GM23248 (cell line): ENCODE results near the gene ZSCAN2. TPM values are rescaled to one million over a fixed set of nuclear protein-coding genes. Genes with fewer than 3 reads are reported as not detected.
"Not testable (repeated sequence)": the region's sequence is repeated elsewhere in the genome, so short reads cannot be mapped to it uniquely, and the experiment has no call there.

ENCODE experiments used
- DNase-seq: peaks from one replicate; pipeline ENCODE4 v3.0.0-alpha.2; 2015
- H2AFZ ChIP-seq: fragments of 200-600 bp; sonication (generic); 2 replicates; pipeline ENCODE4 v1.6.1; 2016; ENCODE audit warnings: antibody characterized with exemption
- H3F3A ChIP-seq: fragments of 200-600 bp; sonication (generic); 2 replicates; pipeline ENCODE4 v1.6.1; 2016; ENCODE audit warnings: mild to moderate bottlenecking, antibody characterized with exemption, mixed run types; ENCODE audit not compliant: insufficient read depth
- H3K27ac ChIP-seq: fragments of 200-600 bp; sonication (generic); 2 replicates; pipeline ENCODE4 v1.5.1; 2016; ENCODE audit warnings: mild to moderate bottlenecking
- H3K27me3 ChIP-seq: fragments of 200-600 bp; sonication (generic); replicated peaks from 2 replicates; pipeline ENCODE4 v1.6.1; 2016; ENCODE audit warnings: mild to moderate bottlenecking; ENCODE audit not compliant: insufficient read depth
- H3K36me3 ChIP-seq: fragments of 200-600 bp; sonication (generic); 2 replicates; pipeline ENCODE4 v1.6.1; 2016; ENCODE audit warnings: low read depth, mild to moderate bottlenecking
- H3K4me1 ChIP-seq: fragments of 200-600 bp; sonication (generic); 2 replicates; pipeline ENCODE4 v1.6.1; 2016; ENCODE audit warnings: mild to moderate bottlenecking; ENCODE audit not compliant: insufficient read depth
- H3K4me2 ChIP-seq: fragments of 200-600 bp; sonication (generic); one replicate; pipeline ENCODE4 v1.6.1; 2016; ENCODE audit warnings: mild to moderate bottlenecking; ENCODE audit not compliant: unreplicated experiment
- H3K4me3 ChIP-seq: fragments of 200-600 bp; sonication (generic); 2 replicates; pipeline ENCODE4 v1.5.1; 2016; ENCODE audit warnings: mild to moderate bottlenecking
- H3K79me2 ChIP-seq: fragments of 200-600 bp; sonication (generic); 2 replicates; pipeline ENCODE4 v1.6.1; 2016; ENCODE audit warnings: mild to moderate bottlenecking; ENCODE audit not compliant: insufficient read depth
- H3K9ac ChIP-seq: fragments of 200-600 bp; sonication (generic); 2 replicates; pipeline ENCODE4 v1.6.1; 2016; ENCODE audit warnings: mild to moderate bottlenecking
- H3K9me2 ChIP-seq: fragments of 200-600 bp; sonication (generic); 2 replicates; pipeline ENCODE4 v1.6.1; 2016; ENCODE audit warnings: mixed run types, mild to moderate bottlenecking, moderate library complexity; ENCODE audit not compliant: insufficient read depth
- H3K9me3 ChIP-seq: fragments of 200-600 bp; sonication (generic); one replicate; pipeline ENCODE4 v1.6.1; 2017; ENCODE audit warnings: low read depth
- H4K20me1 ChIP-seq: fragments of 200-600 bp; sonication (generic); 2 replicates; pipeline ENCODE4 v1.6.0; 2016; ENCODE audit not compliant: insufficient read depth
- EZH2 ChIP-seq: fragments of 200-600 bp; sonication (generic); IDR thresholded peaks from 2 replicates; pipeline ENCODE4 v1.6.1; 2018; ENCODE audit warnings: antibody characterized with exemption, mild to moderate bottlenecking; ENCODE audit not compliant: insufficient read depth, poor library complexity, severe bottlenecking
- EZH2phosphoT487 ChIP-seq: fragments of 200-600 bp; sonication (generic); IDR thresholded peaks from 2 replicates; pipeline ENCODE4 v1.6.1; 2018; ENCODE audit warnings: antibody characterized with exemption, moderate library complexity, mild to moderate bottlenecking, low read depth; ENCODE audit not compliant: insufficient read depth
- WGBS, 2 experiments: methylation state at CpG; one replicate each; pipeline ENCODE4 v1.1.6; 2015 to 2017; ENCODE audit warnings: low lambda C conversion rate in 2 of 2, low coverage in 1 of 2; ENCODE audit errors: missing lambda C conversion rate in 2 of 2; 5-methylcytosine and 5-hydroxymethylcytosine counted together
- in situ Hi-C: fragments of 300-500 bp; cut with MboI; formaldehyde crosslinking; loops from 2 replicates; pipeline ENCODE4 v1.15.0; 2020
- polyA plus RNA-seq: library from polyadenylated mRNA; unstranded; fragments of >200 nt; fragmentation: Nextera tagmentation; extraction: Ambion mirVana; gene quantifications from 2 replicates; pipeline ENCODE4 v1.2.1, GENCODE V29; 2016
- total RNA-seq: library from RNA; depleted of rRNA; stranded (reverse); fragments of >200 nt; shearing (Covaris generic); gene quantifications from 2 replicates; pipeline ENCODE4 v1.2.3, GENCODE V29; 2014

Gene ZSCAN2
- total and polyA plus RNA-seq, 2 experiments from 2014 or later, result 2.8 to 15.0 TPM

DNA sequence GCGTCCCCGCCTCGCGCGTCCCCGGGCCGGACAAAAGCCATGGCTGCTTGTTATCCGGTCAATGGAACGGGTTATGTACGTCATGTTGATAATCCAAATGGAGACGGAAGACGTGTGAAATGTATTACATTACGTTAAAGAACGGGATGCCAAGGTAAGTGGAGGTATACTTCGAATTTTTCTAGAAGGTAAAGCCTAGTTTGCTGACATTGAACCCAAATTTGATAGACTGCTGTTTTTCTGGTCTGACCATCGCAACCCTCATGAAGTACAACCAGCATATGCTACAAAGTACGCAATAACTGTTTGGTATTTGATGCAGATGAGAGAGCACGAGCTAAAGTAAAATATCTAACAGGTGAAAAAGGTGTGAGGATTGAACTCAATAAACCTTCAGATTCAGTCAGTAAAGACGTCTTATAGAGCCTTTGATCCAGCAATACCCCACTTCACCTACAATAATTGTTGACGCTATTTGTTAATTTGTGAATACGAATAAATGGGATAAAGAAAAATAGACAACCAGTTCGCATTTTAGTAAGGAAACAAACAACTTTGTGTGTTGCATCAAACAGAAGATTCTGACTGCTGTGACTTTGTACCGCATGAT, 33.5 kb downstream of the ZSCAN2 start:
- Histone ChIP-seq H3K9ac (peak overlapping the region; percentile 72), H2AFZ (peak overlapping the region; percentile 95), H3K9me3 (no peaks in the 10 kb centered on the region), H3K9me2 (no peaks in the 10 kb centered on the region), H3K27me3 (no peaks in the 10 kb centered on the region), H3K79me2 (peaks cover 40% of the 10 kb centered on the region), H3K4me3 (peak overlapping the region; percentile 91), H4K20me1 (no peaks in the 10 kb centered on the region), H3K4me1 (peaks cover 12% of the 10 kb centered on the region), H3K36me3 (peaks cover 8% of the 10 kb centered on the region; the same call in 1 of the 2 replicates), H3K4me2 (peak overlapping the region; percentile 97), H3K27ac (peak overlapping the region; percentile 64), H3F3A (peaks cover 33% of the 10 kb centered on the region)
- 30 to 33% methylated on average over 23 of the region's 23 CpGs for WGBS, 2 experiments
- in situ Hi-C loops, result no loop called here
- TF ChIP-seq EZH2phosphoT487 (no peak), EZH2 (no peak)
- DNase-seq, result no peak

DNA sequence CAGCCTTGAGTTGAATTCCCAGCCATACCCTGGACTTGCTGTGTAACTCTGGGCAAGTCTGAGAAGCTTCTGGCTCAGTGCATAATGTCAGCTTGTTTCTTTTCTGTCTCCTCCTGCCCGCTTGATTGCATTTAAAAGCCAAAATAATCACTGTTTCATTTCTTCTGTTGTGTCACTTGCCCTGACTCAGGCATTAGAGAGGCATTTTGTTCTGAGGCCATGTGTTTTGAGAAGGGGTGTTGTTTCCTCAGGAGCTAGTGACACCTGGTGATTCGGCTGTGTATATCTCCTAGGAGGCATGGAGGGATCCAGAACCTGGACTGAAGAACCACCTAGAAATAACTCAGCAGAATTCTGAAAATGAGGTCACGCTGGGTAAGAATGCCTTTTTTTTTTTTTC, 37.3 kb downstream of the ZSCAN2 start:
- Histone ChIP-seq H3K79me2 (peaks cover 23% of the 10 kb centered on the region), H3K4me2 (no peak overlapping the region), H3K9me3 (no peaks in the 10 kb centered on the region), H3K27ac (no peak overlapping the region; the same call in 1 of the 2 replicates), H4K20me1 (no peaks in the 10 kb centered on the region), H3K9ac (no peak overlapping the region), H3K36me3 (peaks cover 37% of the 10 kb centered on the region; the same call in 1 of the 2 replicates), H2AFZ (no peak overlapping the region), H3K27me3 (no peaks in the 10 kb centered on the region), H3F3A (peaks cover 18% of the 10 kb centered on the region; the same call in 1 of the 2 replicates), H3K4me1 (peaks cover 7% of the 10 kb centered on the region; the same call in 1 of the 2 replicates), H3K4me3 (no peak overlapping the region), H3K9me2 (no peaks in the 10 kb centered on the region)
- TF ChIP-seq EZH2 (no peak), EZH2phosphoT487 (no peak)
- peak; percentile 56 for DNase-seq
- 81 to 82% methylated on average over 3 of the region's 3 CpGs for WGBS, 2 experiments
- in situ Hi-C loops, result no loop called here

GRCh38 chr15:84641871-84642270, 41.1 kb downstream of the ZSCAN2 start:
- H4K20me1 ChIP-seq, H3F3A ChIP-seq, H3K79me2 ChIP-seq, in situ Hi-C loops, H3K27ac ChIP-seq, H3K9me3 ChIP-seq, H3K27me3 ChIP-seq, H3K4me1 ChIP-seq, H3K4me3 ChIP-seq, H3K9ac ChIP-seq, H3K4me2 ChIP-seq, DNase-seq, H2AFZ ChIP-seq, H3K9me2 ChIP-seq: not testable (repeated sequence)
- 95 to 97% methylated on average over 9 of the region's 9 CpGs for WGBS, 2 experiments
- H3K36me3 ChIP-seq, result peaks cover 44% of the 10 kb centered on the region; the same call in 1 of the 2 replicates

DNA sequence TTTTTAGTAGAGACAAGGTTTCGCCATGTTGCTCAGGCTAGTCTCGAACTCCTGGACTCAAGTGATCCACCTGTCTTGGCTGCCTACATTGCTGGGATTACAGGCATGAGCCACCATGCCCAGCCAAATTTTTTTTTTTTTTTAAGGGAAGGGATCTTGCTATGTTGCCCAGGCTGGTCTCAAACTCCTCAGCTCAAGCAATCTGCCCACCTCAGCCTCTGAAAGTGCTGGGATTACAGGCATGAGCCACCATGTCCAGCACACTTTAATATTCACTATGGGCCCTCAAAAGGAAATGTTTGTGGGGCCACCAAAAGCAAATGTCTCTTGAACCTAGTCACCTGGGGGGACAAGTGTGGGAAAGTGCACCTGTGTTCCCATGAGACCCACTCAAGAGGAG, 41.8 kb downstream of the ZSCAN2 start:
- H3K27me3 ChIP-seq, in situ Hi-C loops, H2AFZ ChIP-seq, H3K9me2 ChIP-seq, H3F3A ChIP-seq, H3K9me3 ChIP-seq, H3K4me2 ChIP-seq, H3K27ac ChIP-seq, H3K4me1 ChIP-seq, DNase-seq, H4K20me1 ChIP-seq, H3K4me3 ChIP-seq, H3K9ac ChIP-seq, H3K79me2 ChIP-seq: not testable (repeated sequence)
- 50% methylated on average over 2 of the region's 2 CpGs for WGBS, 2 experiments
- peaks cover 47% of the 10 kb centered on the region; the same call in 1 of the 2 replicates for H3K36me3 ChIP-seq

GRCh38 chr15:84643838-84644237, 43.0 kb downstream of the ZSCAN2 start:
- H3K27ac ChIP-seq, result no peak overlapping the region

More at GRCh38 chr15:84643838-84644237, 43.0 kb downstream of the ZSCAN2 start:
- H3K4me2 ChIP-seq, result no peak overlapping the region
- DNase-seq, result no peak
- H2AFZ ChIP-seq, result no peak overlapping the region
- peaks cover 3% of the 10 kb centered on the region for H3K4me1 ChIP-seq
- no peaks in the 10 kb centered on the region for H4K20me1 ChIP-seq
- no peak overlapping the region for H3K4me3 ChIP-seq
- no peak for TF ChIP-seq EZH2
- no peak for TF ChIP-seq EZH2phosphoT487
- no peaks in the 10 kb centered on the region for H3K9me2 ChIP-seq
- no peaks in the 10 kb centered on the region for H3K79me2 ChIP-seq
- WGBS, 2 experiments, result 74 to 85% methylated on average over 6 of the region's 6 CpGs
- H3K27me3 ChIP-seq, result no peaks in the 10 kb centered on the region
- H3K9ac ChIP-seq, result no peak overlapping the region
- in situ Hi-C loops, result no loop called here
- no peaks in the 10 kb centered on the region for H3K9me3 ChIP-seq
- H3K36me3 ChIP-seq, result peaks cover 59% of the 10 kb centered on the region; the same call in 1 of the 2 replicates
- H3F3A ChIP-seq, result peaks cover 3% of the 10 kb centered on the region; the same call in 1 of the 2 replicates
